A673 (cell line): Measurements from ENCODE around the gene SMAD9. TPM values are rescaled to one million over a fixed set of nuclear protein-coding genes. Genes with fewer than 3 reads are reported as not detected.

Experiments
- BruUV-seq: library from RNA; stranded (reverse); fragments of 400-500 nt; replicated peaks from 2 replicates; lab custom pipeline; 2021; lab: Mats Ljungman, UMichigan
- CTCF ChIA-PET: fragments of 300-600 bp; sonication (Branson Sonifier 250); formaldehyde crosslinking; loops from one replicate; lab custom pipeline; 2022; ENCODE audit warnings: antibody characterized with exemption; lab: Charles Lee
- POLR2A ChIA-PET: fragments of 300-600 bp; sonication (Branson Sonifier 250); formaldehyde crosslinking; loops from one replicate; lab custom pipeline; 2022; ENCODE audit warnings: antibody characterized with exemption; ENCODE audit not compliant: low non-redundant PET; lab: Charles Lee
- DNase-seq: peaks from one replicate; pipeline ENCODE4 v3.0.0-alpha.2; 2015; ENCODE audit warnings: low spot score
- H3K27ac ChIP-seq: fragments of 200-600 bp; sonication (generic); 2 replicates; pipeline ENCODE4 v1.5.1; 2016; ENCODE audit warnings: mixed run types, low read depth, mild to moderate bottlenecking, mixed read lengths, antibody characterized with exemption, low read length; ENCODE audit not compliant: poor library complexity, severe bottlenecking
- H3K27me3 ChIP-seq: fragments of 200-600 bp; sonication (generic); replicated peaks from 2 replicates; pipeline ENCODE4 v1.6.1; 2017; ENCODE audit warnings: mixed run types, low read depth, mild to moderate bottlenecking, mixed read lengths, antibody characterized with exemption, low read length; ENCODE audit not compliant: insufficient read depth, poor library complexity
- H3K36me3 ChIP-seq: fragments of 200-600 bp; sonication (generic); 2 replicates; pipeline ENCODE4 v1.6.1; 2016; ENCODE audit warnings: mixed run types, mild to moderate bottlenecking, mixed read lengths, antibody characterized with exemption, low read length; ENCODE audit not compliant: insufficient read depth, poor library complexity, severe bottlenecking
- H3K4me1 ChIP-seq: fragments of 200-600 bp; sonication (generic); 2 replicates; pipeline ENCODE4 v1.6.1; 2017; ENCODE audit warnings: mixed run types, mild to moderate bottlenecking, mixed read lengths, antibody characterized with exemption, low read length; ENCODE audit not compliant: insufficient read depth, poor library complexity, severe bottlenecking
- H3K4me3 ChIP-seq: fragments of 200-600 bp; sonication (generic); 2 replicates; pipeline ENCODE4 v1.5.1; 2016; ENCODE audit warnings: low read depth, mixed run types, mild to moderate bottlenecking, mixed read lengths, low read length; ENCODE audit not compliant: poor library complexity, severe bottlenecking
- H3K9me3 ChIP-seq: fragments of 200-600 bp; sonication (generic); 2 replicates; pipeline ENCODE4 v1.6.1; 2016; ENCODE audit warnings: mixed run types, low read depth, mild to moderate bottlenecking, mixed read lengths, antibody characterized with exemption, low read length; ENCODE audit not compliant: poor library complexity, severe bottlenecking
- EZH2 ChIP-seq: fragments of 200-600 bp; sonication (generic); IDR thresholded peaks from 2 replicates; pipeline ENCODE4 v1.6.1; 2017; ENCODE audit warnings: borderline replicate concordance, low read depth, mild to moderate bottlenecking, mixed read lengths, antibody characterized with exemption, low read length; ENCODE audit not compliant: poor library complexity, severe bottlenecking
- intact Hi-C: fragments of 100-400 bp; cut with micrococcal nuclease; formaldehyde crosslinking; loops from one replicate; pipeline ENCODE4 v1.10.0; 2022; ENCODE audit not compliant: unreplicated experiment
- total RNA-seq: library from RNA; stranded (reverse); gene quantifications from 2 replicates; pipeline ENCODE4 v1.2.3, GENCODE V29; 2021
- TF ChIP-seq, protein P1 (sequence below): fragments of 300-800, 200-600 bp; sonication (generic); conservative IDR thresholded peaks from 2 replicates; pipeline ENCODE4 v1.5.1; 2017; ENCODE audit warnings: low read depth, mild to moderate bottlenecking, antibody characterized with exemption, low read length, moderate library complexity, mixed read lengths

The SMAD9 gene
- total RNA-seq, 1 experiment from 2014 or later, result 23.3 TPM

DNA sequence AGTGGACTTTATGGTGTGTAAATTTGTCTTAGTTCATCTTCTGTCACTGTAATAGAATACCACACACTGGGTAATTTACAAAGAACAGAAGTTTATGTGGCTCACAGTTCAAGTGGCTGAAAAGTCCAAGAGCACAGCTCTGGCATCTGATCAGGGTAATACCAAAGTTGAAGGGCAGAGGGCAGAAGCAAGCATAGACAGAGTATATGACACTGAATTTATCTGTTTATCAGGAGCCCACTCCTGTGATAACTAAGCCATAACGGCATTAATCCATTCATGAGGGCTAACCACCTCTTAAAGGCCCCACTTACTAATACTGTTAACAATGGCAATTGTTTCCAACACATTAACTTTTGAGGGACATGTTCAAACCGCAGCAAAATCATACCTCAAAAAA, 105.0 kb downstream of the SMAD9 start:
- ChIA-PET POLR2A (no interaction called here), CTCF (interaction anchor here (0.6 kb wide), 1 partner anchor 24 kb away, joined by 9 read pairs; no protein-coding TSS in a partner anchor)
- no peak overlapping the region for H3K27ac ChIP-seq
- H3K4me1 ChIP-seq, result peaks cover 14% of the 10 kb centered on the region
- DNase-seq, result no peak
- TF ChIP-seq EZH2, result no peak
- TF ChIP-seq, protein P1, sequence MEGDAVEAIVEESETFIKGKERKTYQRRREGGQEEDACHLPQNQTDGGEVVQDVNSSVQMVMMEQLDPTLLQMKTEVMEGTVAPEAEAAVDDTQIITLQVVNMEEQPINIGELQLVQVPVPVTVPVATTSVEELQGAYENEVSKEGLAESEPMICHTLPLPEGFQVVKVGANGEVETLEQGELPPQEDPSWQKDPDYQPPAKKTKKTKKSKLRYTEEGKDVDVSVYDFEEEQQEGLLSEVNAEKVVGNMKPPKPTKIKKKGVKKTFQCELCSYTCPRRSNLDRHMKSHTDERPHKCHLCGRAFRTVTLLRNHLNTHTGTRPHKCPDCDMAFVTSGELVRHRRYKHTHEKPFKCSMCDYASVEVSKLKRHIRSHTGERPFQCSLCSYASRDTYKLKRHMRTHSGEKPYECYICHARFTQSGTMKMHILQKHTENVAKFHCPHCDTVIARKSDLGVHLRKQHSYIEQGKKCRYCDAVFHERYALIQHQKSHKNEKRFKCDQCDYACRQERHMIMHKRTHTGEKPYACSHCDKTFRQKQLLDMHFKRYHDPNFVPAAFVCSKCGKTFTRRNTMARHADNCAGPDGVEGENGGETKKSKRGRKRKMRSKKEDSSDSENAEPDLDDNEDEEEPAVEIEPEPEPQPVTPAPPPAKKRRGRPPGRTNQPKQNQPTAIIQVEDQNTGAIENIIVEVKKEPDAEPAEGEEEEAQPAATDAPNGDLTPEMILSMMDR, result peak; percentile 36; the same call in 1 of the 2 replicates
- H3K27me3 ChIP-seq, result no peaks in the 10 kb centered on the region
- H3K36me3 ChIP-seq, result no peaks in the 10 kb centered on the region
- no peaks in the 10 kb centered on the region for H3K9me3 ChIP-seq
- H3K4me3 ChIP-seq, result no peak overlapping the region
- no TSS peak for BruUV-seq
- intact Hi-C loops, result loop anchor here (10.0 kb wide), 1 partner anchor 240 kb away; no protein-coding TSS in a partner anchor

DNA sequence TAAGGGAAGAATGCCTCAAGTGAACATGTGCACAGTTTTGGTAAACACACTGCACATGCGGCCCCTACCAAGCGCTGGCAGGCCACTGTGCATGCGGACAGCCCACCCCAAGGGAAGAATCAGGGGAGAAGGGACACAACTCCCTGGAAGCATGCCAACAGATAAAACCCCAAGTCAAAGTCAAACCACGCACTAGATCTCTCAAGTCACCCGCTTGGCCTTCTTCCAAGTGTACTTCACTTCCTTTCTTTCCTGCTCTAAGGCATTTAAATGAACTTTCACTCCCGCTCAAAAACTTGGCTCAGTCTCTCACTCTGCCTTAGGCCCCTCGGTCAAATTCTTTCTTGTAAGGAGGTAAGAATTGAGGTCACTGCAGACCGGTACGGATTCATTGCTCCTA, 105.6 kb downstream of the SMAD9 start:
- Histone ChIP-seq H3K4me3 (no peak overlapping the region), H3K36me3 (no peaks in the 10 kb centered on the region), H3K27ac (peak overlapping the region; percentile 14), H3K27me3 (no peaks in the 10 kb centered on the region), H3K9me3 (no peaks in the 10 kb centered on the region), H3K4me1 (peaks cover 14% of the 10 kb centered on the region)
- ChIA-PET CTCF (no interaction called here), POLR2A (no interaction called here)
- DNase-seq, result peak; percentile 68
- intact Hi-C loops, result loop anchor here (10.0 kb wide), 1 partner anchor 240 kb away; no protein-coding TSS in a partner anchor
- TF ChIP-seq EZH2, result no peak
- TF ChIP-seq, protein P1, result no peak
- no TSS peak for BruUV-seq

DNA sequence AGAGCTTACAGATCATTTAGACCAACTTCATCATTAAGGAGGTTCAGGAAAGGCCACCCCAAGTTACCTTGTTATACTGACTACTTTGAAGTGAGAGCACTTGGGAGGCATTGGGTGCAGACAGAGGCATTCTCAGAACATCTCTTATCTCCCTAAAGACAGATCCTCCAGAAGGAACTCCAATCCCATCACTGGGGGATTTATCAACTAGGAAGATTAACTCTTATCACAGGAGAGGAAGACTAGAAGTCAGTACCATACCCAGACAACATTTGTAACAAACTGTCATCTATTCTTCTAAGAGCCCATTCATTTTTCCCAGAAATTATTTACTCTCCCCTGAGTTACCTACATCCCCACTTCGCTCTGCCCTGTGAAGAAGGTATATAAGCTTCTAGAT, 106.8 kb downstream of the SMAD9 start:
- intact Hi-C loops, result loop anchor here (10.0 kb wide), 1 partner anchor 238 kb away; no protein-coding TSS in a partner anchor
- H3K36me3 ChIP-seq, result no peaks in the 10 kb centered on the region
- no peak for DNase-seq
- no peak overlapping the region for H3K4me3 ChIP-seq
- H3K4me1 ChIP-seq, result peaks cover 8% of the 10 kb centered on the region
- no TSS peak for BruUV-seq
- H3K27me3 ChIP-seq, result no peaks in the 10 kb centered on the region
- TF ChIP-seq, protein P1, result no peak
- TF ChIP-seq EZH2, result no peak
- H3K9me3 ChIP-seq, result no peaks in the 10 kb centered on the region
- ChIA-PET POLR2A (no interaction called here), CTCF (no interaction called here)
- no peak overlapping the region for H3K27ac ChIP-seq
